AG04449 (cell line): ENCODE data around the gene LTN1.
"Not testable (repeated sequence)": the region's sequence is repeated elsewhere in the genome, so short reads cannot be mapped to it uniquely, and the experiment has no call there.

ENCODE experiments used
- CTCF ChIA-PET: fragments of 350-600 bp; formaldehyde crosslinking; extraction: SDS; loops from one replicate; lab custom pipeline; 2021; ENCODE audit warnings: antibody characterized with exemption; lab: Yijun Ruan, JAX
- POLR2A ChIA-PET: fragments of 400-600, 350-600 bp; formaldehyde crosslinking; extraction: SDS; loops from one replicate; lab custom pipeline; 2020; ENCODE audit warnings: antibody characterized with exemption, inconsistent platforms; lab: Yijun Ruan, JAX
- DNase-seq: peaks from one replicate; pipeline ENCODE4 v3.0.0-alpha.2; 2010; ENCODE audit warnings: low read depth, low spot score
- H3K4me3 ChIP-seq: 2 replicates; pipeline ENCODE4 v1.5.1; 2011; ENCODE audit warnings: low read depth, mild to moderate bottlenecking, control low read depth, low read length
- CTCF ChIP-seq: IDR thresholded peaks from one replicate; pipeline ENCODE4 v1.5.1; 2011; ENCODE audit warnings: mild to moderate bottlenecking, moderate library complexity, low read length, control low read depth, inconsistent platforms; ENCODE audit not compliant: insufficient read depth; ENCODE audit errors: missing control alignments

Gene LTN1

GRCh38 chr21:28991861-28992525 lies 684 bp downstream of the LTN1 start:
- CTCF ChIA-PET, result no interaction called here
- POLR2A ChIA-PET, result interaction anchor here (1.1 to 1.3 kb wide), 2 partner anchors 11 to 33 kb away, joined by 3 to 19 read pairs; partner anchors contain the start of gene USP16
- peak overlapping the region; percentile 96 for H3K4me3 ChIP-seq
- DNase-seq, result no peak
- TF ChIP-seq CTCF, result no peak

GRCh38 chr21:28988146-28988545 lies 4.5 kb downstream of the LTN1 start:
- H3K4me3 ChIP-seq, CTCF ChIA-PET, DNase-seq, POLR2A ChIA-PET: not testable (repeated sequence)

GRCh38 chr21:28986677-28987076 lies 6.0 kb downstream of the LTN1 start:
- ChIA-PET POLR2A (no interaction called here), CTCF (no interaction called here)
- DNase-seq, result no peak
- H3K4me3 ChIP-seq, result no peak overlapping the region
- no peak for TF ChIP-seq CTCF

GRCh38 chr21:28982637-28983036 lies 10.0 kb downstream of the LTN1 start:
- TF ChIP-seq CTCF, result no peak
- ChIA-PET POLR2A (no interaction called here), CTCF (no interaction called here)
- H3K4me3 ChIP-seq, result no peak overlapping the region
- no peak for DNase-seq

- no peak for DNase-seq
- ChIA-PET POLR2A (no interaction called here), CTCF (no interaction called here)
- TF ChIP-seq CTCF, result no peak
- H3K4me3 ChIP-seq, result no peak overlapping the region
Measured at GRCh38 chr21:28979092-28979491, 13.6 kb downstream of the LTN1 start.

GRCh38 chr21:28975397-28975796 lies 17.3 kb downstream of the LTN1 start:
- POLR2A ChIA-PET, result no interaction called here
- DNase-seq, result no peak
- H3K4me3 ChIP-seq, result no peak overlapping the region
- CTCF ChIA-PET, result no interaction called here
- no peak for TF ChIP-seq CTCF
